ENCODE data around the gene PIGW.

DNA sequence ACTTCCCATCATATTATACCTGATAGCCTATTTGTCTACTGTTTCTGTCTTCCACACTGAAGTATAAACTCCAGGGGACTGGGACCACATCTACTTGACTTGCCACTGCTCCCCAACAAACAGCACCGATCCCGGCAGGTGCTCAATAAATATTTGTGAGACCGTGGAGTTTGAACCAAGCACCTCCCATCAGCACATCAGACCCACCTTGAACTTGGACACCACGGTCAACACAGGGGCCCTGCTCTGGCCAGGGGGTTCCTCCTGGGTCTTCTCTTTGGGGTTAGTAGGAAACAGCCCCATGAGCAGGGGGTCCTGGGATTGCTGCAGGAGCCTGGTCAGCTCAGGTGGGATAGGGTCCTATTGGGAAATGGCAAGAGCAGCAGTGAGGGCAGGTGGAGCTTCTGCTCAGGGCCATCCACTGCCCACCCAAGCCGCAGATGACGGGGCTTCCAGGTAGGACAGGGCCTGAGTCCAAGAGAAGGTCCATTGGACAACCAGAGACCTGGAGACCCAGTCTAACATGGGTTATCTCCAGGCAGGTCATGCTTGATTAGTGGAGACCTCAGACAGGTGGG is 28.4 kb upstream of the PIGW start:
- TF ChIP-seq POLR2A (IDR thresholded peaks at IDR 0.05; ENCODE audit: low read depth, low read length) (no peak), TAF1 (IDR thresholded peaks at IDR 0.05; ENCODE audit: low read depth, low read length) (no peak), SPI1 (IDR thresholded peaks at IDR 0.05; ENCODE audit: low read depth, low read length) (no peak), POLR2AphosphoS5 (IDR thresholded peaks at IDR 0.05; ENCODE audit: low read depth, low read length) (no peak)
